Heart right ventricle (tissue), 16 donors: ENCODE results near the gene C1orf53. TPM values are rescaled to one million over a fixed set of nuclear protein-coding genes. Genes with fewer than 3 reads are reported as not detected.
"Not testable (repeated sequence)": the region's sequence is repeated elsewhere in the genome, so short reads cannot be mapped to it uniquely, and the experiment has no call there.

Source experiments
- ATAC-seq, 8 donors: fragments of 200-7000 bp; cut with Tn5 transposase; one replicate each; pipeline ENCODE4 v1.9.1; 2020; ENCODE audit warnings: mild to moderate bottlenecking in 8 of 8, moderate library complexity in 8 of 8, moderate number of reproducible peaks in 1 of 8
- DNase-seq, 2 donors: peaks; one replicate each; pipeline ENCODE4 v3.0.0-alpha.2; 2020
- H3K27ac ChIP-seq, 10 donors: fragments of 200-600 bp; sonication (generic) in 2 of 10; one replicate each; pipeline versions ENCODE4 v1.5.0 to v1.8.0; 2020 to 2022; ENCODE audit warnings: mild to moderate bottlenecking in 3 of 10
- H3K27me3 ChIP-seq, 7 donors: fragments of 200-600 bp; one replicate each; pipeline ENCODE4 v1.8.0; 2021 to 2022; ENCODE audit warnings: mild to moderate bottlenecking in 2 of 7
- H3K36me3 ChIP-seq, 9 donors: fragments of 200-600 bp; sonication (generic) in 1 of 9; one replicate each; pipeline versions ENCODE4 v1.5.0 to v1.8.0; 2020 to 2022; ENCODE audit warnings: mild to moderate bottlenecking in 2 of 9
- H3K4me1 ChIP-seq, 9 donors: fragments of 200-600 bp; sonication (generic) in 1 of 9; one replicate each; pipeline versions ENCODE4 v1.5.0 to v1.8.0; 2020 to 2022; ENCODE audit warnings: mild to moderate bottlenecking in 4 of 9
- H3K4me3 ChIP-seq, 10 donors: fragments of 200-600 bp; sonication (generic) in 2 of 10; one replicate each; pipeline versions ENCODE4 v1.5.0 to v1.8.0; 2020 to 2022; ENCODE audit warnings: mild to moderate bottlenecking in 7 of 10, moderate library complexity in 2 of 10
- H3K9me3 ChIP-seq, 11 donors: fragments of 200-600 bp in 10 of 11; sonication (generic) in 2 of 11; one replicate each; pipeline versions ENCODE4 v1.5.0 to v1.8.0; 2013 to 2022; ENCODE audit warnings: mild to moderate bottlenecking in 2 of 11, control low read depth in 1 of 11, moderate library complexity in 1 of 11
- WGBS, 2 donors: extraction: QIAGEN DNeasy Blood & Tissue Kit; methylation state at CpG; one replicate each; pipeline ENCODE4 v1.1.7; 2013; ENCODE audit warnings: inconsistent platforms in 1 of 2; 5-methylcytosine and 5-hydroxymethylcytosine counted together
- intact Hi-C, 10 donors: fragments of 100-400 bp; cut with DNase I; formaldehyde crosslinking; loops; one replicate each; pipeline versions ENCODE4 v1.11.1 to v1.14.2; 2022
- polyA plus RNA-seq, 2 donors: library from polyadenylated mRNA; stranded (reverse); fragments of 200-250 nt; gene quantifications; one replicate each; pipeline ENCODE4 v1.2.3, GENCODE V29; 2013
- total RNA-seq, 10 donors: library from RNA; stranded (reverse); fragmentation: NEBNext Ultra II Directional in 3 of 10; extraction: Animal tissue kit (Norgen Biotek cat#: 25700) in 3 of 10; gene quantifications; one replicate each; pipeline versions ENCODE4 v1.2.1 to v1.2.4, GENCODE V29; 2021 to 2023
- TF ChIP-seq, protein P1 (sequence below), 9 donors: fragments of 200-600 bp; sonication (generic) in 2 of 9; IDR thresholded peaks; one replicate each; pipeline versions ENCODE4 v1.5.0 to v1.8.0; 2021 to 2022; ENCODE audit warnings: antibody characterized with exemption in 9 of 9, mild to moderate bottlenecking in 5 of 9, moderate library complexity in 1 of 9
- donor health status: Arrhythmogenic right ventricular cardiomyopathy.
- donor health status: ischemic (EF 13 %, LVEDD 7.1; RV severe dilation, severe dysfunction).
- donor health status: healthy with polysubstance abuse.
- donor health status: DM: no; HTN: yes; CAD: no.
- donor health status: DM: no; HTN: no; CAD: no.
- donor health status: ischemic (EF 25% LVEDD 6.9; RV normal size, moderate dysfunction).
- donor health status: ischemic (EF 25% LVEDD 5.7; RV mildly dilated, moderate dysfunction).
- donor health status: healthy.
- donor health status: DM: yes; HTN: yes; CAD: no.
- donor health status: Ischemic cardiomyopathy.
- donor health status: ischemic (EF 35%, LVEDD 5.7; RV mildly dilated, moderate dysfunction).
- donor health status: nonischemic (EF 11% LVEDD 7.7; RV severe dilation, severe dysfunction).
- donor health status: DM: yes; HTN: yes; CAD: no.
- donor health status: PGD.
- donor health status: ischemic (EF 29% LVEDD 5.4; RV normal size, mild dysfunction).
- donor health status: nonischemic (EF 23%, LVEDD 6.1; RV moderate dilation, normal function).

The C1orf53 gene
- total and polyA plus RNA-seq, 12 donors: 2.9 to 10.7 (median 5.9) TPM

DNA sequence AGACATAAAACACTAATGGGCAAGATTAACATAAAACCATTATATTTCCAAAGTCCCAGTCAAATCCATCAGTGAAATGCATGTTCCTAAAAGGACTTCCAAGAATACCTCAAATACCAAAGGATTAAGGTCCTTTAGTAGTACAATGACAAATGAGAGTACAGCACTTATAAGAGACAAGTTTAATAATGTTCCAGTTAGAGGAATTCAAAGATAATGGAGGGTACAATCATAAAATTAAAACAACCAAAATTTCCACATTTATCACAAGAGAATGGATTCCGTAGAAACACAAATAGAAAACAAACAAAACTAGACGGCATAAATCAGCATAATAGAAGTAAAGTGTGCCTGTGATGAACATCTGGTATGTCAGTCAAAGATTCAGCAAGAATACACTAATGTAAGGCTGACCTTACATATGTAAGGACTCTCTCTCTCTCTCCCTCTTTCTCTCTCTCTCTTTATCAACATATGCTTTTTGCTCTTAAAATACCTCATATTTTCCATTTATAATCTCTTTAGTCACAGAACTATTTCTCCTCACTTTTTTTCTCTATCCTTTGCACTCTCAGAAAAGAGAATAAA lies 32.8 kb upstream of the C1orf53 start:
- intact Hi-C loops: loop anchor here in 9 of 10 donors (2.0 to 10.0 kb wide), 6 partner anchors 251 to 347 kb away; no protein-coding TSS in a partner anchor
- DNase-seq (no peak), ATAC-seq (no peak)
- H3K9me3 ChIP-seq: no peaks in the 10 kb centered on the region
- no peak overlapping the region for H3K27ac ChIP-seq
- WGBS, 2 donors: 55 to 69% methylated on average over 2 of the region's 2 CpGs
- no peak overlapping the region for H3K4me3 ChIP-seq
- TF ChIP-seq, protein P1, sequence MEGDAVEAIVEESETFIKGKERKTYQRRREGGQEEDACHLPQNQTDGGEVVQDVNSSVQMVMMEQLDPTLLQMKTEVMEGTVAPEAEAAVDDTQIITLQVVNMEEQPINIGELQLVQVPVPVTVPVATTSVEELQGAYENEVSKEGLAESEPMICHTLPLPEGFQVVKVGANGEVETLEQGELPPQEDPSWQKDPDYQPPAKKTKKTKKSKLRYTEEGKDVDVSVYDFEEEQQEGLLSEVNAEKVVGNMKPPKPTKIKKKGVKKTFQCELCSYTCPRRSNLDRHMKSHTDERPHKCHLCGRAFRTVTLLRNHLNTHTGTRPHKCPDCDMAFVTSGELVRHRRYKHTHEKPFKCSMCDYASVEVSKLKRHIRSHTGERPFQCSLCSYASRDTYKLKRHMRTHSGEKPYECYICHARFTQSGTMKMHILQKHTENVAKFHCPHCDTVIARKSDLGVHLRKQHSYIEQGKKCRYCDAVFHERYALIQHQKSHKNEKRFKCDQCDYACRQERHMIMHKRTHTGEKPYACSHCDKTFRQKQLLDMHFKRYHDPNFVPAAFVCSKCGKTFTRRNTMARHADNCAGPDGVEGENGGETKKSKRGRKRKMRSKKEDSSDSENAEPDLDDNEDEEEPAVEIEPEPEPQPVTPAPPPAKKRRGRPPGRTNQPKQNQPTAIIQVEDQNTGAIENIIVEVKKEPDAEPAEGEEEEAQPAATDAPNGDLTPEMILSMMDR (IDR thresholded peaks at IDR 0.05): no peak
- H3K36me3 ChIP-seq: no peaks in the 10 kb centered on the region
- H3K27me3 ChIP-seq: peaks cover 0 to 3% (median 0%) of the 10 kb centered on the region in 7 donors
- H3K4me1 ChIP-seq: no peaks in the 10 kb centered on the region

DNA sequence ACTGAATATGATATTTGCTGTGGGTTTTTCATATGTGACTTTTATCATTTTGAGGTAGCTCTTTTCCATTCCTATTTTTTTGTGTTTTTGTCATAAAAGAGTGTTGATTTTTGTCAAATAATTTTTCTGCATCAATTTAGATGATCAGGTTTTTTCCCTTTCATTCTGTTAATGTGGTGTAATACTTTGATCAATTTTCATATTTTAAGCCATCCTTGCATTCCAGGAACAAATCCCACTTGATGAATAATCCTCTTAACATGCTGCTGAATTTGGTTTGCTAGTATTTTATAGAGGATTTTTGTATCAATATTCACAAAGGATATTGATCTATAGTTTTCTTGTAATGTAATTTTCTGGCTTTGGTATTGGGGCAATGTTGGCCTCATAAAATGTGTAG lies 25.5 kb upstream of the C1orf53 start:
- Histone ChIP-seq H3K9me3 (peaks cover 0 to 27% (median 12%) of the 10 kb centered on the region in 11 donors), H3K4me1 (no peaks in the 10 kb centered on the region), H3K4me3 (no peak overlapping the region), H3K27me3 (no peaks in the 10 kb centered on the region), H3K36me3 (no peaks in the 10 kb centered on the region), H3K27ac (no peak overlapping the region)
- TF ChIP-seq, protein P1 (IDR thresholded peaks at IDR 0.05): no peak
- intact Hi-C loops: loop anchor here in 2 of 10 donors (10.0 kb wide), 1 partner anchor 352 kb away; no protein-coding TSS in a partner anchor
- no peak for ATAC-seq
- no peak for DNase-seq

DNA sequence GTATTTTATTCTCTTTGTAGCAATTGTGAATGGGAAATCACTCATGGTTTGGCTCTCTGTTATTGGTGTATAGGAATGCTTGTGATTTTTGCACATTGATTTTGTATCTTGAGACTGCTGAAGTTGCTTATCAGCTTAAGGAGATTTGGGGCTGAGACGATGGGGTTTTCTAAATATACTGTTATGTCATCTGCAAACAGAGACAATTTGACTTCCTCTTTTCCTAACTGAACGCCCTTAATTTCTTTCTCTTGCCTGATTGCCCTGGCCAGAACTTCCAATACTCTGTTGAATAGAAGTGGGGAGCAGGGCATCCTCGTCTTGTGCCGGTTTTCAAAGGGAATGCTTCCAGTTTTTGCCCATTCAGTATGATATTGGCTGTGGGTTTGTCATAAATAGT lies 22.0 kb upstream of the C1orf53 start:
- DNase-seq, H3K4me3 ChIP-seq, intact Hi-C loops, H3K4me1 ChIP-seq, H3K36me3 ChIP-seq, H3K27ac ChIP-seq, ATAC-seq: not testable (repeated sequence)
- Histone ChIP-seq H3K9me3 (peaks cover 0 to 27% (median 12%) of the 10 kb centered on the region in 11 donors), H3K27me3 (peaks cover 0 to 14% (median 6%) of the 10 kb centered on the region in 7 donors)
- WGBS, 2 donors: 77 to 79% methylated on average over 4 of the region's 4 CpGs

DNA sequence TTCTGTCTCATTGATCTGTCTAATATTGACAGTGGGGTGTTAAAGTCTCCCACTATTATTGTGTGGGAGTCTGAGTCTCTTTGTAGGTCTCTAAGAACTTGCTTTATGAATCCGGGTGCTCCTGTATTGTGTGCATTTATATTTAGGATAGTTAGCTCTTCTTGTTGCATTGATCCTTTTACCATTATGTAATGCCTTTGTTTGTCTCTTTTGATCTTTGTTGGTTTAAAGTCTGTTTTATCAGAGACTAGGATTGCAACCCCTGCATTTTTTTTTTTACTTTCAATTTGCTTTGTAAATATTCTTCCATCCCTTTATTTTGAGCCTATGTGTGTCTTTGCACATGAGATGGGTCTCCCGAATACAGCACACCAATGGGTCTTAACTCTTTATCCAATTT lies 20.2 kb upstream of the C1orf53 start:
- H3K4me3 ChIP-seq, DNase-seq, H3K36me3 ChIP-seq, H3K4me1 ChIP-seq, H3K9me3 ChIP-seq, ATAC-seq, H3K27ac ChIP-seq, intact Hi-C loops: not testable (repeated sequence)
- H3K27me3 ChIP-seq: peaks cover 0 to 17% (median 6%) of the 10 kb centered on the region in 7 donors
- WGBS, 2 donors: 83 to 96% methylated on average over 2 of the region's 2 CpGs

DNA sequence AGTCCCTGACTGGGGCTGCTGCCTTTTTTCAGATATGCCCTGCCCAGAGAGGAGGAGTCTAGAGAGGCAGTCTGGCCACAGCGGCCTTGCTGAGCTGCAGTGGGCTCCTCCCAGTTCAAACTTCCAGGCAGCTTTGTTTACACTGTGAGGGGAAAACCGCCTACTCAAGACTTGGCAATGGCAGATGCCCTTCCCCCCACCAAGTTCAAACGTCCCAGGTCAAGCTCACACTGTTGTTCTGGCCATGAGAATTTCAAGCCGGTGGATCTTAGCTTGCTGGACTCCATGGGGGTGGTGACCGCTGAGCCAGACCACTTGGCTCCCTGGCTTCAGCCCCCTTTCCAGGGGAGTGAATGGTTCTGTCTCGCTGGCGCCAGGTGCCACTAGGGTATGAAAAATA lies 18.3 kb upstream of the C1orf53 start:
- Histone ChIP-seq H3K27me3 (peaks cover 0 to 17% (median 7%) of the 10 kb centered on the region in 7 donors), H3K9me3 (no peaks in the 10 kb centered on the region), H3K4me1 (no peaks in the 10 kb centered on the region), H3K27ac (no peak overlapping the region), H3K4me3 (no peak overlapping the region), H3K36me3 (no peaks in the 10 kb centered on the region)
- ATAC-seq (no peak), DNase-seq (no peak)
- TF ChIP-seq, protein P1 (IDR thresholded peaks at IDR 0.05): no peak
- 77 to 78% methylated on average over 7 of the region's 7 CpGs for WGBS, 2 donors
- intact Hi-C loops: no loop called here
